ENCODE data around the gene ACTL6A. TPM values are rescaled to one million over a fixed set of nuclear protein-coding genes. Genes with fewer than 3 reads are reported as not detected.

The ACTL6A gene
- polyA plus RNA-seq, 1 donor from 2014 or later: 137 TPM

Small RNA genes lying within 50 kb of the gene (small RNA-seq; reads per million reads assigned to genes)
- 0 reads per million in 3 experiments for gene AC090425.1
- gene RF01210: 0 reads per million in 3 experiments

Other genes with a start within 250 kb of the ACTL6A start
- gene ZNF639, start 239.9 kb upstream of the ACTL6A start, polyA plus RNA-seq: 96.9 and 100 TPM in 2 replicates
- gene MFN1, start 215.2 kb upstream of the ACTL6A start, polyA plus RNA-seq: 64.3 and 78.8 TPM in 2 replicates
- 38.7 and 42.8 TPM in 2 replicates for gene GNB4, start 111.5 kb upstream of the ACTL6A start, polyA plus RNA-seq
- gene MRPL47, start 41.7 kb downstream of the ACTL6A start, polyA plus RNA-seq: 80.6 and 91.1 TPM in 2 replicates
- gene NDUFB5, start 41.9 kb downstream of the ACTL6A start, polyA plus RNA-seq: 272 and 275 TPM in 2 replicates
- 3.5 and 3.8 TPM in 2 replicates for gene USP13, start 90.1 kb downstream of the ACTL6A start, polyA plus RNA-seq

Measured in neural cell (in vitro differentiated cells).